Measurements from ENCODE around the gene ANXA11.

ANXA11 gene

GRCh38 chr10:80137031-80137862, 68.1 kb downstream of the ANXA11 start:
- TF ChIP-seq TAF1 (IDR thresholded peaks at IDR 0.05; ENCODE audit: borderline replicate concordance, insufficient read depth, low read length) (no peak), SIN3A (IDR thresholded peaks at IDR 0.05; ENCODE audit: borderline replicate concordance, insufficient read depth, low read length) (no peak), FOXP2 (optimal IDR thresholded peaks at IDR 0.05; ENCODE audit: borderline replicate concordance, extremely low read depth, extremely low read length, insufficient read depth) (no peak), POLR2AphosphoS5 (IDR thresholded peaks at IDR 0.05; ENCODE audit: low read depth, low read length) (no peak), REST (IDR thresholded peaks at IDR 0.05; ENCODE audit: insufficient read depth in 1 of 2, low read depth in 2 of 2, low read length in 2 of 2) (no peak)

- TF ChIP-seq REST (IDR thresholded peaks at IDR 0.05; ENCODE audit: insufficient read depth in 1 of 2, low read depth in 2 of 2, low read length in 2 of 2) (no peak), TAF1 (IDR thresholded peaks at IDR 0.05; ENCODE audit: borderline replicate concordance, insufficient read depth, low read length) (no peak), SIN3A (IDR thresholded peaks at IDR 0.05; ENCODE audit: borderline replicate concordance, insufficient read depth, low read length) (no peak), POLR2AphosphoS5 (IDR thresholded peaks at IDR 0.05; ENCODE audit: low read depth, low read length) (no peak), FOXP2 (optimal IDR thresholded peaks at IDR 0.05; ENCODE audit: borderline replicate concordance, extremely low read depth, extremely low read length, insufficient read depth) (no peak)
Observed at GRCh38 chr10:80136134-80136571, 69.2 kb downstream of the ANXA11 start.

- TF ChIP-seq SIN3A (IDR thresholded peaks at IDR 0.05; ENCODE audit: borderline replicate concordance, insufficient read depth, low read length), result no peak
- TF ChIP-seq FOXP2 (optimal IDR thresholded peaks at IDR 0.05; ENCODE audit: borderline replicate concordance, extremely low read depth, extremely low read length, insufficient read depth), result no peak
- TF ChIP-seq POLR2AphosphoS5 (IDR thresholded peaks at IDR 0.05; ENCODE audit: low read depth, low read length), result no peak
- no peak for TF ChIP-seq TAF1 (IDR thresholded peaks at IDR 0.05; ENCODE audit: borderline replicate concordance, insufficient read depth, low read length)
Observed at GRCh38 chr10:80133206-80133605, 72.1 kb downstream of the ANXA11 start.

- TF ChIP-seq SIN3A (IDR thresholded peaks at IDR 0.05; ENCODE audit: borderline replicate concordance, insufficient read depth, low read length) (no peak), TAF1 (IDR thresholded peaks at IDR 0.05; ENCODE audit: borderline replicate concordance, insufficient read depth, low read length) (no peak), FOXP2 (optimal IDR thresholded peaks at IDR 0.05; ENCODE audit: borderline replicate concordance, extremely low read depth, extremely low read length, insufficient read depth) (no peak), POLR2AphosphoS5 (IDR thresholded peaks at IDR 0.05; ENCODE audit: low read depth, low read length) (no peak), REST (IDR thresholded peaks at IDR 0.05; ENCODE audit: insufficient read depth in 1 of 2, low read depth in 2 of 2, low read length in 2 of 2) (no peak)
Observed at GRCh38 chr10:80132299-80133139, 72.8 kb downstream of the ANXA11 start, which contains the start of gene PLAC9. Gene PLAC9 (plus strand): TSS chr10:80132730. CDS start chr10:80132763, 33 bp downstream.

GRCh38 chr10:80131499-80131901, 73.8 kb downstream of the ANXA11 start:
- no peak for TF ChIP-seq POLR2AphosphoS5 (IDR thresholded peaks at IDR 0.05; ENCODE audit: low read depth, low read length)
- no peak for TF ChIP-seq SIN3A (IDR thresholded peaks at IDR 0.05; ENCODE audit: borderline replicate concordance, insufficient read depth, low read length)
- TF ChIP-seq REST (IDR thresholded peaks at IDR 0.05; ENCODE audit: insufficient read depth in 1 of 2, low read depth in 2 of 2, low read length in 2 of 2), result no peak
- TF ChIP-seq FOXP2 (optimal IDR thresholded peaks at IDR 0.05; ENCODE audit: borderline replicate concordance, extremely low read depth, extremely low read length, insufficient read depth), result no peak
- no peak for TF ChIP-seq TAF1 (IDR thresholded peaks at IDR 0.05; ENCODE audit: borderline replicate concordance, insufficient read depth, low read length)

Data from PFSK-1 (cell line).